Nephron (organoid): Measurements from ENCODE around the gene NFASC.

Source experiments
- H3K27ac Mint-ChIP-seq, 3 experiments: 2 replicates each; pipeline ENCODE4 v1.8.0; 2020; ENCODE audit warnings: mixed read lengths in 3 of 3, mild to moderate bottlenecking in 2 of 3, moderate library complexity in 1 of 3
- H3K27me3 Mint-ChIP-seq: 2 replicates; pipeline ENCODE4 v1.8.0; 2021; ENCODE audit warnings: low read depth, mild to moderate bottlenecking, moderate library complexity, mixed read lengths
- H3K36me3 Mint-ChIP-seq: 2 replicates; pipeline ENCODE4 v1.8.0; 2020; ENCODE audit warnings: low read depth, mixed read lengths
- H3K4me1 Mint-ChIP-seq: 2 replicates; pipeline ENCODE4 v1.8.0; 2020; ENCODE audit warnings: mixed read lengths
- H3K4me3 Mint-ChIP-seq, 3 experiments: 2 replicates each; pipeline ENCODE4 v1.8.0; 2020; ENCODE audit warnings: mild to moderate bottlenecking in 3 of 3, mixed read lengths in 3 of 3, moderate library complexity in 2 of 3
- H3K9me3 Mint-ChIP-seq: 2 replicates; pipeline ENCODE4 v1.8.0; 2020; ENCODE audit warnings: mixed read lengths
- TF ChIP-seq, protein P1 (sequence below), 3 experiments: fragments of 200-600 bp; sonication (generic); IDR thresholded peaks; one replicate each; pipeline ENCODE4 v1.5.0; 2021; ENCODE audit warnings: antibody characterized with exemption in 3 of 3; ENCODE audit not compliant: unreplicated experiment in 3 of 3

The NFASC gene

DNA sequence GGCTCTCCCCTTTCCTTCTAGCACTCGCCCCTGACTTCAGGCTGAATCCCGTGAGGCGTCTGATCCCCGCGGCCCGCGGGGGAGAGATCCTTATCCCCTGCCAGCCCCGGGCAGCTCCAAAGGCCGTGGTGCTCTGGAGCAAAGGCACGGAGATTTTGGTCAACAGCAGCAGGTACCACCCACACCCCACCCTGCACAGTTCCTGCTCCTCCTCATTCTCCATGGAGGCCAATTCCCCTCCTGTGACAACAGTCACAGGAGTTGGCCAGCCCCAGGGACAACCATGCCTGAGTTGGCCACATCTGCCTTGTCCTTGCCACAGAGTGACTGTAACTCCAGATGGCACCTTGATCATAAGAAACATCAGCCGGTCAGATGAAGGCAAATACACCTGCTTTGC is 193.6 kb downstream of the NFASC start:
- no peak overlapping the region for H3K27ac Mint-ChIP-seq
- peaks cover 8% of the 10 kb centered on the region for H3K4me1 Mint-ChIP-seq
- H3K9me3 Mint-ChIP-seq: no peaks in the 10 kb centered on the region
- TF ChIP-seq, protein P1, sequence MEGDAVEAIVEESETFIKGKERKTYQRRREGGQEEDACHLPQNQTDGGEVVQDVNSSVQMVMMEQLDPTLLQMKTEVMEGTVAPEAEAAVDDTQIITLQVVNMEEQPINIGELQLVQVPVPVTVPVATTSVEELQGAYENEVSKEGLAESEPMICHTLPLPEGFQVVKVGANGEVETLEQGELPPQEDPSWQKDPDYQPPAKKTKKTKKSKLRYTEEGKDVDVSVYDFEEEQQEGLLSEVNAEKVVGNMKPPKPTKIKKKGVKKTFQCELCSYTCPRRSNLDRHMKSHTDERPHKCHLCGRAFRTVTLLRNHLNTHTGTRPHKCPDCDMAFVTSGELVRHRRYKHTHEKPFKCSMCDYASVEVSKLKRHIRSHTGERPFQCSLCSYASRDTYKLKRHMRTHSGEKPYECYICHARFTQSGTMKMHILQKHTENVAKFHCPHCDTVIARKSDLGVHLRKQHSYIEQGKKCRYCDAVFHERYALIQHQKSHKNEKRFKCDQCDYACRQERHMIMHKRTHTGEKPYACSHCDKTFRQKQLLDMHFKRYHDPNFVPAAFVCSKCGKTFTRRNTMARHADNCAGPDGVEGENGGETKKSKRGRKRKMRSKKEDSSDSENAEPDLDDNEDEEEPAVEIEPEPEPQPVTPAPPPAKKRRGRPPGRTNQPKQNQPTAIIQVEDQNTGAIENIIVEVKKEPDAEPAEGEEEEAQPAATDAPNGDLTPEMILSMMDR (IDR thresholded peaks at IDR 0.05; ENCODE audit: unreplicated experiment in 3 of 3): no peak
- no peak overlapping the region for H3K4me3 Mint-ChIP-seq
- H3K27me3 Mint-ChIP-seq: peaks cover 15% of the 10 kb centered on the region
- no peaks in the 10 kb centered on the region for H3K36me3 Mint-ChIP-seq

- Mint-ChIP-seq H3K4me1 (peaks cover 8% of the 10 kb centered on the region), H3K27ac (no peak overlapping the region), H3K4me3 (no peak overlapping the region), H3K27me3 (peaks cover 15% of the 10 kb centered on the region), H3K9me3 (no peaks in the 10 kb centered on the region), H3K36me3 (no peaks in the 10 kb centered on the region)
- TF ChIP-seq, protein P1 (IDR thresholded peaks at IDR 0.05; ENCODE audit: unreplicated experiment in 3 of 3): no peak
These were observed 194.2 kb downstream of the NFASC start for GRCh38 chr1:205064741-205065316.

GRCh38 chr1:205065666-205066065 is 195.0 kb downstream of the NFASC start:
- Mint-ChIP-seq H3K27me3 (peaks cover 11% of the 10 kb centered on the region), H3K4me3 (no peak overlapping the region), H3K9me3 (no peaks in the 10 kb centered on the region), H3K4me1 (peaks cover 8% of the 10 kb centered on the region), H3K27ac (no peak overlapping the region), H3K36me3 (no peaks in the 10 kb centered on the region)
- TF ChIP-seq, protein P1 (IDR thresholded peaks at IDR 0.05; ENCODE audit: unreplicated experiment in 3 of 3): no peak

DNA sequence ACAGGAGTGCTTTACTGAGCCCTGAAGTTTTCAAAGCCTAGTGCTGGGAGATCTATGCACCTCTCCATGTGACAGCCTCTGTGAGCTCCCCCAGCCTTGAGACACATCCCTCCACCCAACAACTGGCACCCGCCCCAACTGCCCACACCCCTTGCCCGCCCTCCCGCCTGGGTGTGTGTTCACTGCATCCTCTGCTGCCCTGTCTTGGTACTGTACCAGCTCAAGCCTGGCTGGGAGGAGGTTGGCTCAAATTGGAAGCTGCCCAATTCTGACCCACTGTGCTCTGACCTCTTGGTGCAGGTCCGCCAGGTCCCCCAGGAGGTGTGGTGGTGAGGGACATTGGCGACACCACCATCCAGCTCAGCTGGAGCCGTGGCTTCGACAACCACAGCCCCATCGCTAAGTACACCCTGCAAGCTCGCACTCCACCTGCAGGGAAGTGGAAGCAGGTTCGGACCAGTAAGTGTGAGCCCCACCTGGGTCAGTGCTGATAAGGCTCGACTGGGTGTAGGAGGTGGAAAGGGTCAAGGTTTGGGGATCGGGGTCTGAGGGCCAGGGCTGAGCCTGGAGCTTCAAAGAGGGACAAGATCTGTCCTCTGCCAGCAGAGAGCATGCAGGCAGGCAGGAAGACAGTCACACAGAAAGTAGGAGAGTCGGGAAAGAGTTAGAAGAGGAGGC is 195.6 kb downstream of the NFASC start:
- Mint-ChIP-seq H3K27me3 (peaks cover 11% of the 10 kb centered on the region), H3K4me1 (peaks cover 8% of the 10 kb centered on the region), H3K27ac (no peak overlapping the region), H3K4me3 (no peak overlapping the region), H3K9me3 (no peaks in the 10 kb centered on the region), H3K36me3 (no peaks in the 10 kb centered on the region)
- TF ChIP-seq, protein P1 (IDR thresholded peaks at IDR 0.05; ENCODE audit: unreplicated experiment in 3 of 3): no peak

DNA sequence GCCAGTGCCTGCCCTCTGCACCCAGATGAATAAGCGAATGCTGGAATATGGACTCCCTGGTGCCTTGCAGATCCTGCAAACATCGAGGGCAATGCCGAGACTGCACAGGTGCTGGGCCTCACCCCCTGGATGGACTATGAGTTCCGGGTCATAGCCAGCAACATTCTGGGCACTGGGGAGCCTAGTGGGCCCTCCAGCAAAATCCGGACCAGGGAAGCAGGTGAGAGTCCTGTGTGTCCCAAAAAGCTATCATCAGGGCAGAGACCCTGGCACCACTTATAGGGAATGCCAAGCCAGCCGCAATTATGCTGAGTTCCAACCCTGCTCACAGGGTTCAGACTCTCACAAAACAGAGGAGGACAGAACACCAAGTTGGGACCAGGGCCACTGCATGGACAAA is 196.4 kb downstream of the NFASC start:
- Mint-ChIP-seq H3K9me3 (no peaks in the 10 kb centered on the region), H3K4me1 (peaks cover 8% of the 10 kb centered on the region), H3K4me3 (no peak overlapping the region), H3K27me3 (peaks cover 11% of the 10 kb centered on the region), H3K27ac (no peak overlapping the region), H3K36me3 (no peaks in the 10 kb centered on the region)
- TF ChIP-seq, protein P1 (IDR thresholded peaks at IDR 0.05; ENCODE audit: unreplicated experiment in 3 of 3): no peak

DNA sequence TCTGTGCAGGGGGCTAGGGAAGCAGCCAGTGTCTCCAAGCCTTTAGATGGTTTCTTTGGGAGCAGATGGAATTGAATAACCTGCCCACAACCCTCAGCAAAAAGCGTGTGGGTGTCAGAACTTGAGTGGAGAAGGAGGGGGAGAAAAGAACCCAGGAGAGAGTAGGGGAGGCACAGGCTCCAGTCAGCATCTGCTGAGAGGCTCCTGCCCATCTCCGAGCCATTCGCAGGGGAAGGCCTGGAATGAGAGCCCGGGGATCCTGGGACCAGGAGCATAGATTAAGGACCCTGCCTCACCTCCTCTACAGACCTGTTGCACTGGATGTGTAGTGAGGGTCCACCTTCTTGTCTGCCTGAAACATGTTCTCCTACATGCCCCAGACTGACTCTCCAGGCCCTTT is 197.3 kb downstream of the NFASC start:
- Mint-ChIP-seq H3K9me3 (no peaks in the 10 kb centered on the region), H3K4me3 (no peak overlapping the region), H3K4me1 (peaks cover 8% of the 10 kb centered on the region), H3K27me3 (peaks cover 7% of the 10 kb centered on the region), H3K27ac (no peak overlapping the region), H3K36me3 (no peaks in the 10 kb centered on the region)
- TF ChIP-seq, protein P1 (IDR thresholded peaks at IDR 0.05; ENCODE audit: unreplicated experiment in 3 of 3): no peak
